ENCODE measurements around the gene SCAMP2.

DNA sequence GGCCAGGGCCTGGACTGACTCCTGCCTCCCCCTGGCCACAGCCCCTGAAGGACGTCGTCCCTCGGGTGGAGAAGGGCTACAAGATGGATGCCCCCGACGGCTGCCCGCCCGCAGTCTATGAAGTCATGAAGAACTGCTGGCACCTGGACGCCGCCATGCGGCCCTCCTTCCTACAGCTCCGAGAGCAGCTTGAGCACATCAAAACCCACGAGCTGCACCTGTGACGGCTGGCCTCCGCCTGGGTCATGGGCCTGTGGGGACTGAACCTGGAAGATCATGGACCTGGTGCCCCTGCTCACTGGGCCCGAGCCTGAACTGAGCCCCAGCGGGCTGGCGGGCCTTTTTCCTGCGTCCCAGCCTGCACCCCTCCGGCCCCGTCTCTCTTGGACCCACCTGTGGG is 70.9 kb downstream of the SCAMP2 start:
- TF ChIP-seq PATZ1 (CRISPR knock-in tag; IDR thresholded peaks at IDR 0.05; ENCODE audit: borderline replicate concordance) (no peak), CSRNP3 (CRISPR knock-in tag; IDR thresholded peaks at IDR 0.05) (no peak), TCF4 (CRISPR knock-in tag; IDR thresholded peaks at IDR 0.05; ENCODE audit: borderline replicate concordance) (no peak), ZFP3 (CRISPR knock-in tag; IDR thresholded peaks at IDR 0.05) (no peak), GLIS3 (CRISPR knock-in tag; IDR thresholded peaks at IDR 0.05) (no peak), ZNF565 (CRISPR knock-in tag; conservative IDR thresholded peaks at IDR 0.05; ENCODE audit: low read depth) (no peak), ESRRG (CRISPR knock-in tag; IDR thresholded peaks at IDR 0.05) (no peak)

Data from SK-N-SH treated with all-trans-retinoic acid at 6 μM for 48 hours (cell line).